NCI-H774 (cell line): ENCODE data around the gene ADAM30.
A peak's percentile ranks its signal among the peaks of the same experiment; 100 is the strongest.
"Not testable (repeated sequence)": the region's sequence is repeated elsewhere in the genome, so short reads cannot be mapped to it uniquely, and the experiment has no call there.

Experiments
- DNase-seq: peaks from one replicate; lab custom pipeline; 2025; lab: John Stamatoyannopoulos, UW

The ADAM30 gene

DNA sequence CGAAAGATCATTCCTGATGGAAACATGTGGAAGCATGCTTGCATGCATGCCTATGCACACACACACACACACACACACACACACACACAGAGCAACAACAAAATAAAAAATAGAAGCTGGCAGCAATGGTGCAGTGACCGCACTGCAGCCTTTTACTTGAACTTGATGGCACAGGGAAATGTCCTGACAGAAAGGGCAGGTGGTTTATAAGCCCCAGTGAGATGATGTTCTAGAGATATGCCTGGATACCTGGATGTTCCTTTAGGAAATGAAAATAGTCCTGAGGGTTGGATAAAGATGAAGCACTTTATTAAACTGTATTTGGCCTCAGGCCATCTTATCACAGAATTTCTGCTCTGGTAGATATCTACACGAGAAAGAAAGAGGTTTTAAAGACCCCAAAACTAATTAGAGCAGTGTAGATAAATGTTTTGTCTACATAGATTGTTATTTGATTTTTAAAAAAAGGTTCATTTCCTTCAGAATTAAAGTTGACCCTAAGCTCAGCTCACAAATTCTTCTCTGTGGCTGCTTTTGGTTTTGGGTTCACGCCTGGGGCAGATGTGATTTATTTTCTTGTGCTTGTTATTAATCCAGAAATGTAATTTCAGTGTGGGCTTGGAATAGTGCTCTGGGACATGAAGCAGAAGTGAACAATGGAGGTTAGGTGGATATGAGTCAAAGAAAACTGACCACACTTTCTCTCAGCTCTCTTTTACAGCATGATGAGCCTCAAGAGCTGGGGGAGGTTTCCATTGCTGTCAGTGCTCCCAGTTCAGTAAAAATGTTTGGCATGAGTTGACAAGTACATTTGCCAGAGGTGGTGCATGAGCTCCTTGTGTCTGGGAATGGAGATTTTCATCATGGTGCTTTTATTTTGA is 22.9 kb downstream of the ADAM30 start:
- no peak for DNase-seq

- no peak for DNase-seq
Observed at GRCh38 chr1:119871881-119872280, 24.4 kb downstream of the ADAM30 start.

GRCh38 chr1:119870917-119871596 is 25.3 kb downstream of the ADAM30 start:
- peak; percentile 73 for DNase-seq

- DNase-seq = no peak
Observed at GRCh38 chr1:119869995-119870394, 26.3 kb downstream of the ADAM30 start.

GRCh38 chr1:119868176-119868575 is 28.1 kb downstream of the ADAM30 start:
- no peak for DNase-seq

DNA sequence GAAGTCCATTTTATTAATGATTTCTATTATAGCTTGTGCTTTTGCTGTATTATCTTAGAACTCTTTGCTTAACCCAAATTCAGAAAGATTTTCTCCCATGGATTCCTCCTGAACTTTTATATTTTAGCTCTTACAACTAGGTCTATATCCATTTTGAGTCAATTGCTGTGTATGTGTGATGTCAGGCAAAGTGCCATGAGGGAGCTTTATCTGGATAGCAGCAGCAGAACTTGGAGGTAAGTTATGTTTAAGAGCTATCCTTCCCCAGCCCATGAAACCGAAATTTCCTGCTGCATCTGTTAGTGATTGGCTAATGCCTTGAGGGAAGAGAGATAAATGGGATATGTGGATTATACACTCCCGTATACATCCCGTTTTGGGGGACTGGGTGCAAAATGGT is 29.9 kb downstream of the ADAM30 start:
- DNase-seq = no peak

DNA sequence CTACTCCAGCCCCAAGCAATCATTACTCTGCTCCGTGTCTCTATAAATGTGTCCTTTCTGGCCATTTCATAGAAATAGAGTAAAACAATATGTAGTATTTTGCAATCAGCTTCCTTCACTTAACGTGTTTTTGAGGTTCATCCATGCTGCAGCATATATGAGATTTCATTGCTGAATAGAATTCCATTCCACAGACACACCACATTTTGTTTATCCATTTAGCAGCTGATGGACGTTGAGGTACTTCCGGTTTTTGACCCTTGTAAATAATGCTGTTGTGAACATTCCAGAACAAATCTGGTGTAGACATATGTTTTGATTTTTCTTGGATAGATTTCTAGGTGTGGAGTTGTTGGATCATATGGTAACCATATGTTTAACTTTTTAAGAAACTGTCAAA is 30.7 kb downstream of the ADAM30 start:
- no peak for DNase-seq

DNA sequence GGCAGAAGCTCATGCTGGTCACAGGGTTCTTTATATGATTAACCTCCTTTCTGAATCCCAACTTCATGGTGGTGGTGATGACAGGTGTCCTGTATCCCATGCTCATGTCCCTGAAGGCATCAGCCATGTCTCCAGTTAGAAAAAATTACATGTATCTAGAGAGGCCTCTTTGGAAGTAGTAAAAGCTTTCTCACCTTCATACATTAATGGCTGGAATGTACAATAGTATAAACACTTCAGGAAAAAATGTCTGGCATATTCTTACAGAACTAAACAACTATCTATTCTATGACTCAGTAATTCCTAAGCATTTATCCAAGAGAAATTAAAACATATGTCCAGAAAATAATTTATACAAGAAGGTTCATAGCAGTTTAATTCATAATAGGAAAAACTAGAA is 34.0 kb downstream of the ADAM30 start:
- no peak for DNase-seq

DNA sequence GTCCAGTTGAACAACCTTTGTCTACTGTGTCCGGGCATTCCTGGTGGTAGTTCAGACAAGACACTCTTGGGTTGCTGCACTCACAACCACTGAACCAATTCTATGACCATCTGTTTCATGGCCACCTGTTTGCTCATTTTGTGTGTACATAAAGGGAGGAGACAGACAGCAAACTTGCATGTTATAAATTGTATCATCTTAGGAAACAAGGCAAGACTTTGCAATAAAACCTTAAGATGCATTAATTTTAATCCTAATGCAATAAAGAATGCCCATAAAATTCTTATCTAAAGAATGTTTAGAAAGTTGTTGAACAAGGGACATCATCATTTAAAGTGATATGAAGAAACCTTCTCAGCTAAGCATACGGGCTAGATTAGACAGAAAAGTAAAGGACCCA is 34.8 kb downstream of the ADAM30 start:
- DNase-seq = no peak

- DNase-seq = no peak
Observed at GRCh38 chr1:119859647-119860046, 36.7 kb downstream of the ADAM30 start.

GRCh38 chr1:119858556-119859214 is 37.6 kb downstream of the ADAM30 start:
- DNase-seq = not testable (repeated sequence)

GRCh38 chr1:119858126-119858525 is 38.2 kb downstream of the ADAM30 start:
- no peak for DNase-seq

- no peak for DNase-seq
Observed at GRCh38 chr1:119853155-119853554, 43.2 kb downstream of the ADAM30 start.

DNA sequence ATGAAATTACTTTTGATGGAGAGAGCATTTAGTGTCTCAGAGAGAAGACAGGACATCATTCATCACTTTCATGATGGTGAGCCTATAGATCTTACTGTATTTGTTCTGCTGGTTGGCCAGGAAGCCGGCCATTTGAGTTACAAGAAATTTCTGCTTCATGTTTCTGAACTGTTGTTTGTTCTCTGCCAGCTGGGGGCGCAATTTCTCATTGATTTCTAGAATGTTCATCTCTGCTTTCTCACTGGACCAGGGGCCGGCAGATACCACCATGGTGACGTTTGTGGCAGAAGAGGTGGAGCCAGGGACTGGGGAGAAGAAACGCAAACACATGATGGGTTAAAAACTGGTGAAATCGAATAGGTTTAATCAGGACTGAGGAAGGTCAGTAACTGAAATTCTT is 52.1 kb downstream of the ADAM30 start:
- not testable (repeated sequence) for DNase-seq
